Fibroblast of the conjunctiva (primary cell): ENCODE measurements around the gene CR1.
"Not testable (repeated sequence)": the region's sequence is repeated elsewhere in the genome, so short reads cannot be mapped to it uniquely, and the experiment has no call there.

Experiments used
- DNase-seq: peaks from one replicate; pipeline ENCODE4 v3.0.0-alpha.2; 2010; ENCODE audit warnings: low read depth

Gene CR1

DNA sequence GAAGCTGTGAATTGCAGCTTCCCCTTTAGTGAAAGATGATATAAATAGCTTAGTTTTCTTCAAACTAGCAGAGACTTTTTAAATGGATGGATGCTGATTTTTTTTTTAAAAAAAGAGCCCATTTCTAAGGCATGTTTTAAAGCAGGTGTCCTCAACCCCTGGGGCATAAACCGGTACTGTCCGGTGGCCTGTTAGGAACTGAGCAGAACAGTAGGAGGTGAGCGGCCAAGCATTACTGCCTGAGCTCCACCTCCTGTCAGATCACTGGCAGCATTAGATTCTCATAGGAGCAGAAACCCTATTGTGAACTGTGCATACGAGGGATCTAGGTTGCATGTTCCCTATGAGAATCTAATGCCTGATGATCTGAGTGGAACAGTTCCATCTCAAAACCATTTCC, 180.2 kb downstream of the CR1 start:
- no peak for DNase-seq

- peak; percentile 4 for DNase-seq
Measured at GRCh38 chr1:207680590-207681388, 184.8 kb downstream of the CR1 start.

DNA sequence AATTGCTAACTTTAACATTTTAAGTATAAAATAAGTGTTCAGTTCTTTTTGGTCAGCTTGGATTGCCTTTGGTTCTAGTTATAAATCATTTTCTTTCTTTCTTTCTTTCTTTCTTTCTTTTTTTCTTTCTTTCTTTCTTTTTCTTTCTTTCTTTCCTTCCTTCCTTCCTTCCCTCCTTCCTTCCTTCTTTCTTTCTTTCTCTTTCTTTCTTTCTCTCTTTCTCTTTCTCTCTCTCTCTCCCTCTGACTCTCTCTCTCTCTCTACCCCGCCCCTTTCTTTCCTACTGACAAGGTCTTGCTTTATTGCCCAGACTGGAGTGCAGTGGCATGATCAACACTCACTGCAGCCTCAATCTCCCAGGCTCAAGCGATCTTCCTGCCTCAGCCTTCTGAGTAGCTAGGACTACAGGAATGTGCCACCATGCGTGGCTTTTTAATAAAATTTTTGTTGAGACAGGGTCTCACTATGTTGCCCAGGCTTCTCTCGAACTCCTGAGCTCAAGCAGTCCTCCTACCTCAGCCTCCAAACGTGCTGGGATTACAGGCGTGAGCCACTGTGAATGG, 187.0 kb downstream of the CR1 start:
- DNase-seq: not testable (repeated sequence)

GRCh38 chr1:207690551-207690950, 194.6 kb downstream of the CR1 start:
- DNase-seq: not testable (repeated sequence)

- DNase-seq: no peak
Measured at GRCh38 chr1:207691010-207691409, 195.1 kb downstream of the CR1 start.
